ENCODE measurements around the gene DDX50. TPM values are rescaled to one million over a fixed set of nuclear protein-coding genes. Genes with fewer than 3 reads are reported as not detected.

The DDX50 gene
- total RNA-seq, 2 experiments from 2014 or later, result 49.4 to 56.3 TPM

Other genes starting within 250 kb of the DDX50 start
- gene CCAR1, start 180.1 kb upstream of the DDX50 start, total RNA-seq, result 10 to 100 TPM; 70.8 to 79.1 TPM
- under 1 TPM in 1 of 2 experiments, not detected in 1; 0.11 TPM for gene STOX1, start 73.8 kb upstream of the DDX50 start, total RNA-seq
- 100 to 1,000 TPM; 175 to 185 TPM for gene DDX21, start 54.9 kb downstream of the DDX50 start, total RNA-seq
- 1 to 10 TPM; 4.6 to 5.8 TPM for gene KIFBP, start 87.5 kb downstream of the DDX50 start, total RNA-seq
- 100 to 1,000 TPM; 570 to 583 TPM for gene SRGN, start 186.8 kb downstream of the DDX50 start, total RNA-seq
- 10 to 100 TPM; 48.6 to 50.3 TPM for gene VPS26A, start 222.9 kb downstream of the DDX50 start, total RNA-seq

Data from CD8-positive, alpha-beta T cell (primary cell).